ENCODE measurements around the gene ADAMTS4. TPM values are rescaled to one million over a fixed set of nuclear protein-coding genes. Genes with fewer than 3 reads are reported as not detected.
A peak's percentile ranks its signal among the peaks of the same experiment; 100 is the strongest.

Gene ADAMTS4
- total RNA-seq, 1 experiment from 2014 or later, result 9.1 TPM

DNA sequence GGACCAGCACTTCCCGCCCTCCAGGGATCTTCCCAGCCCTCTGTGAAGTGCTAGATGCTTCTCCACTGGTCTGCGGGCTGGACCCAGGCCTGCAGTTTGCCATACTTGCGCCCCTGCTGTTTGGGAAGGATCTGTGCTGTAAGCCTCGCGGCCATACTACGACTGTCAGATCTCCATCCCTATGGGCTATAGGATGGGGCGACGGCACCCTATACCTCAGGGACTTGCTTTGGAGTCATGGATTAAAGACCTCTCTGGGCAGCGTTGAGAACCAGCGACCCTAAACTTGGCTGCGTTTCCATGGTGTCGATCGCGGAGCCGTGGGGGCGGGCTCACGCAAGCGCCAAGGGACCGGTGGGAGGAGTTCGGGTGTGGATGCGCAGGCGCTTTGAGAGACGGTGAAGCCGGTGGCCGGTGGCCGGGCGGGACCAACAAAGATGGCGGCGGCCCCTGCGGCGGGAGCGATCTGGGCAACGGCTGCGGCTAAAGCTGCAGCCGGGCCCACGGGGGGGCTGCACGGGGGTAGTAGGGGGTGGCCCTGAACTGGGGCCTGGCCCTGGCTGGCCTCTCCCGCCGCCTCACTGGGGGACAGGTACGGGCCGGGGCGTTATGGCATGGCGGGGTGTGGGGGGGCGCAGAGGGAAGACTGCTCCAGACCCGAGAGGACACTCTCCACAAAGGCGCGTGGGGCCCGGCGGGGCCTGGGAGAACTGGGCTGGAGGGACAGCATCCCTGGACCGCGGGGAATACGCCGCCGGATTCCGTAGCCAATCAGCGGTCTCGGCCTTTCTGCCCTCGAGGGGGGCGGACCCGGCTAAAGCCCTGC is 39.6 kb downstream of the ADAMTS4 start, which contains the start of gene USP21 (continued):
- TF ChIP-seq, protein P1, sequence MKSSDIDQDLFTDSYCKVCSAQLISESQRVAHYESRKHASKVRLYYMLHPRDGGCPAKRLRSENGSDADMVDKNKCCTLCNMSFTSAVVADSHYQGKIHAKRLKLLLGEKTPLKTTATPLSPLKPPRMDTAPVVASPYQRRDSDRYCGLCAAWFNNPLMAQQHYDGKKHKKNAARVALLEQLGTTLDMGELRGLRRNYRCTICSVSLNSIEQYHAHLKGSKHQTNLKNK (CRISPR knock-in tag; IDR thresholded peaks at IDR 0.05), result 0 out of 2 replicates have a peak, but pooled peaks have one; percentile 34
- 0 out of 2 replicates have a peak, but pooled peaks have one; percentile 34 for TF ChIP-seq CREB1 (CRISPR knock-in tag; IDR thresholded peaks at IDR 0.05)

DNA sequence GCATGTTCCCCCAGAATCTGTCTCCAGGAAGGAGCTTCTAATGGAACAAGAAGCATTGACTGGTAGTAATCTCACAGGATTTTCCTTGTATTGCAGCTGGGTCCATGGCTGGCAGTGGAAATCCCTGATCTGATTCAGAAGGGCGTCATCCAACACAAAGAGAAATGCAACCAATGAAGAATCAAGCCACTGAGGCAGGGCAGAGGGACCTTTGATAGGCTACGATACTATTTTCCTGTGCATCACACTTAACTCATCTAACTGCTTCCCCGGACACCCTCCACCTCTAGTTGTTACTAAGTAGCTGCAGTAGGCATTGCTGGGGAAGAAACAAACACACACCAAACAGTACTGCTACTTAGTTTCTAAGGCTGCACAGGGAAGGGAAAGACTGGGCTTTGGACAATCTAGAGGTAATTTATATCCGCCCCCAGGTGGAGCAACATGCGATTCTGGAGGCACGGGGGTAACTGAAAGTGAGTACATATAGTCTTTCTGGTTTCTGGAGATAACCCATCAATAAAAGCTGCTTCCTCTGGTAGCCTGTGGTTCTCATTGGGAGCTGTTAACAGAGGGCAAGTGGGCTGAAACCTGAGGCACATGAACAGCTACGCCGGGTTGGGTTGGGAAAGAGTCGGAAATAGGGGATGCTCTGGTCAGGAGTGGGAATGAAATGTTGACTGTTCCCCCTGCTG is 40.4 kb downstream of the ADAMTS4 start:
- peak overlapping the region; percentile 84 for H3K4me3 Mint-ChIP-seq
- ChIA-PET POLR2A (no interaction called here), CTCF (interaction anchor here (0.6 to 1.7 kb wide), 6 partner anchors 7 to 227 kb away, joined by 3 to 6 read pairs (median 3); partner anchors contain the start of genes PPOX and TOMM40L)
- peaks cover 27% of the 10 kb centered on the region for H3K4me1 Mint-ChIP-seq
- H3K9me3 Mint-ChIP-seq, result no peaks in the 10 kb centered on the region
- H3K36me3 Mint-ChIP-seq, result peaks cover 12% of the 10 kb centered on the region
- TF ChIP-seq ZNF317 (CRISPR knock-in tag; IDR thresholded peaks at IDR 0.05; ENCODE audit: borderline replicate concordance, low read depth) (no peak), ETV6 (CRISPR knock-in tag; IDR thresholded peaks at IDR 0.05) (no peak)
- TF ChIP-seq, protein P2, sequence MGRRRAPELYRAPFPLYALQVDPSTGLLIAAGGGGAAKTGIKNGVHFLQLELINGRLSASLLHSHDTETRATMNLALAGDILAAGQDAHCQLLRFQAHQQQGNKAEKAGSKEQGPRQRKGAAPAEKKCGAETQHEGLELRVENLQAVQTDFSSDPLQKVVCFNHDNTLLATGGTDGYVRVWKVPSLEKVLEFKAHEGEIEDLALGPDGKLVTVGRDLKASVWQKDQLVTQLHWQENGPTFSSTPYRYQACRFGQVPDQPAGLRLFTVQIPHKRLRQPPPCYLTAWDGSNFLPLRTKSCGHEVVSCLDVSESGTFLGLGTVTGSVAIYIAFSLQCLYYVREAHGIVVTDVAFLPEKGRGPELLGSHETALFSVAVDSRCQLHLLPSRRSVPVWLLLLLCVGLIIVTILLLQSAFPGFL (CRISPR knock-in tag; IDR thresholded peaks at IDR 0.05; ENCODE audit: borderline replicate concordance), result no peak
- TF ChIP-seq, protein P3, sequence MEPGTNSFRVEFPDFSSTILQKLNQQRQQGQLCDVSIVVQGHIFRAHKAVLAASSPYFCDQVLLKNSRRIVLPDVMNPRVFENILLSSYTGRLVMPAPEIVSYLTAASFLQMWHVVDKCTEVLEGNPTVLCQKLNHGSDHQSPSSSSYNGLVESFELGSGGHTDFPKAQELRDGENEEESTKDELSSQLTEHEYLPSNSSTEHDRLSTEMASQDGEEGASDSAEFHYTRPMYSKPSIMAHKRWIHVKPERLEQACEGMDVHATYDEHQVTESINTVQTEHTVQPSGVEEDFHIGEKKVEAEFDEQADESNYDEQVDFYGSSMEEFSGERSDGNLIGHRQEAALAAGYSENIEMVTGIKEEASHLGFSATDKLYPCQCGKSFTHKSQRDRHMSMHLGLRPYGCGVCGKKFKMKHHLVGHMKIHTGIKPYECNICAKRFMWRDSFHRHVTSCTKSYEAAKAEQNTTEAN (CRISPR knock-in tag; IDR thresholded peaks at IDR 0.05), result no peak
- no peak for DNase-seq (ENCODE audit: low spot score)
- no peaks in the 10 kb centered on the region for H3K27me3 Mint-ChIP-seq (ENCODE audit: low read depth)
- ATAC-seq, result no peak
- peak overlapping the region; percentile 84 for H3K27ac Mint-ChIP-seq

DNA sequence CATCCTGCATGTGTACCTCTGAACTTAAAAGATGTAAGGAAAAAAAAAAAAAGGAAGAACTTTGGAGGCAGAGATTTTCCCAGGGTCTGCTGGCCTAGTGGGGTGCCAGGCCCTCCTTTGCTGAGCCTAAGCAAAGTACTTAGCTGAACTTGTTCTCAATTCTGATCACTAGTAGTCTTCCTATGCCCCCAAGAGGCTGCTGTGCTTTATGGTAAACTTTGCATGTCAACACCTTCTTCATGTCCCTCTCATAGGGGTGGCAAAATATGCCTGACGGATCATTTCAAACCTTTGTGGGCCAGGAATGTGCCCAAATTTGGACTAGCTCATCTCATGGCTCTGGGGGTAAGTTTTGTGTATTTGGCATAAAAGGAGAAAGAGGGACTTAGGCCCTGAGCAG is 41.0 kb downstream of the ADAMTS4 start:
- Mint-ChIP-seq H3K27me3 (ENCODE audit: low read depth) (no peaks in the 10 kb centered on the region), H3K27ac (peak overlapping the region; percentile 55; the same call in 1 of the 2 replicates), H3K4me1 (peaks cover 27% of the 10 kb centered on the region), H3K4me3 (peak overlapping the region; percentile 84; the same call in 1 of the 2 replicates), H3K9me3 (no peaks in the 10 kb centered on the region), H3K36me3 (peaks cover 12% of the 10 kb centered on the region)
- CTCF ChIA-PET, result interaction anchor here (0.7 to 1.7 kb wide), 2 partner anchors 8 to 60 kb away, joined by 3 to 5 read pairs; partner anchors contain the start of gene PPOX
- no peak for DNase-seq (ENCODE audit: low spot score)
- POLR2A ChIA-PET, result no interaction called here
- TF ChIP-seq, protein P3 (CRISPR knock-in tag; IDR thresholded peaks at IDR 0.05), result no peak
- TF ChIP-seq MXD4 (CRISPR knock-in tag; IDR thresholded peaks at IDR 0.05; ENCODE audit: borderline replicate concordance) (no peak), GABPB1 (CRISPR knock-in tag; IDR thresholded peaks at IDR 0.05) (no peak), NFATC4 (CRISPR knock-in tag; IDR thresholded peaks at IDR 0.05) (no peak), NR1H2 (CRISPR knock-in tag; IDR thresholded peaks at IDR 0.05) (no peak)
- TF ChIP-seq, protein P4, sequence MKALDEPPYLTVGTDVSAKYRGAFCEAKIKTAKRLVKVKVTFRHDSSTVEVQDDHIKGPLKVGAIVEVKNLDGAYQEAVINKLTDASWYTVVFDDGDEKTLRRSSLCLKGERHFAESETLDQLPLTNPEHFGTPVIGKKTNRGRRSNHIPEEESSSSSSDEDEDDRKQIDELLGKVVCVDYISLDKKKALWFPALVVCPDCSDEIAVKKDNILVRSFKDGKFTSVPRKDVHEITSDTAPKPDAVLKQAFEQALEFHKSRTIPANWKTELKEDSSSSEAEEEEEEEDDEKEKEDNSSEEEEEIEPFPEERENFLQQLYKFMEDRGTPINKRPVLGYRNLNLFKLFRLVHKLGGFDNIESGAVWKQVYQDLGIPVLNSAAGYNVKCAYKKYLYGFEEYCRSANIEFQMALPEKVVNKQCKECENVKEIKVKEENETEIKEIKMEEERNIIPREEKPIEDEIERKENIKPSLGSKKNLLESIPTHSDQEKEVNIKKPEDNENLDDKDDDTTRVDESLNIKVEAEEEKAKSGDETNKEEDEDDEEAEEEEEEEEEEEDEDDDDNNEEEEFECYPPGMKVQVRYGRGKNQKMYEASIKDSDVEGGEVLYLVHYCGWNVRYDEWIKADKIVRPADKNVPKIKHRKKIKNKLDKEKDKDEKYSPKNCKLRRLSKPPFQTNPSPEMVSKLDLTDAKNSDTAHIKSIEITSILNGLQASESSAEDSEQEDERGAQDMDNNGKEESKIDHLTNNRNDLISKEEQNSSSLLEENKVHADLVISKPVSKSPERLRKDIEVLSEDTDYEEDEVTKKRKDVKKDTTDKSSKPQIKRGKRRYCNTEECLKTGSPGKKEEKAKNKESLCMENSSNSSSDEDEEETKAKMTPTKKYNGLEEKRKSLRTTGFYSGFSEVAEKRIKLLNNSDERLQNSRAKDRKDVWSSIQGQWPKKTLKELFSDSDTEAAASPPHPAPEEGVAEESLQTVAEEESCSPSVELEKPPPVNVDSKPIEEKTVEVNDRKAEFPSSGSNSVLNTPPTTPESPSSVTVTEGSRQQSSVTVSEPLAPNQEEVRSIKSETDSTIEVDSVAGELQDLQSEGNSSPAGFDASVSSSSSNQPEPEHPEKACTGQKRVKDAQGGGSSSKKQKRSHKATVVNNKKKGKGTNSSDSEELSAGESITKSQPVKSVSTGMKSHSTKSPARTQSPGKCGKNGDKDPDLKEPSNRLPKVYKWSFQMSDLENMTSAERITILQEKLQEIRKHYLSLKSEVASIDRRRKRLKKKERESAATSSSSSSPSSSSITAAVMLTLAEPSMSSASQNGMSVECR (CRISPR knock-in tag; IDR thresholded peaks at IDR 0.05; ENCODE audit: borderline replicate concordance), result no peak
- TF ChIP-seq, protein P5, sequence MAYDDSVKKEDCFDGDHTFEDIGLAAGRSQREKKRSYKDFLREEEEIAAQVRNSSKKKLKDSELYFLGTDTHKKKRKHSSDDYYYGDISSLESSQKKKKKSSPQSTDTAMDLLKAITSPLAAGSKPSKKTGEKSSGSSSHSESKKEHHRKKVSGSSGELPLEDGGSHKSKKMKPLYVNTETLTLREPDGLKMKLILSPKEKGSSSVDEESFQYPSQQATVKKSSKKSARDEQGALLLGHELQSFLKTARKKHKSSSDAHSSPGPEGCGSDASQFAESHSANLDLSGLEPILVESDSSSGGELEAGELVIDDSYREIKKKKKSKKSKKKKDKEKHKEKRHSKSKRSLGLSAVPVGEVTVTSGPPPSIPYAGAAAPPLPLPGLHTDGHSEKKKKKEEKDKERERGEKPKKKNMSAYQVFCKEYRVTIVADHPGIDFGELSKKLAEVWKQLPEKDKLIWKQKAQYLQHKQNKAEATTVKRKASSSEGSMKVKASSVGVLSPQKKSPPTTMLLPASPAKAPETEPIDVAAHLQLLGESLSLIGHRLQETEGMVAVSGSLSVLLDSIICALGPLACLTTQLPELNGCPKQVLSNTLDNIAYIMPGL (CRISPR knock-in tag; IDR thresholded peaks at IDR 0.05), result no peak
- no peak for ATAC-seq
